Breast epithelium (tissue), 3 donors: Measurements from ENCODE around the gene NDUFA3.

Experiments used
- CTCF ChIP-seq, 3 donors: fragments of 450-650 bp; IDR thresholded peaks; one replicate each; pipeline ENCODE4 v1.5.1; 2016 to 2017; ENCODE audit warnings: antibody characterized with exemption in 3 of 3, mild to moderate bottlenecking in 3 of 3, moderate library complexity in 3 of 3
- POLR2AphosphoS5 ChIP-seq, 3 donors: sonication (generic); formaldehyde crosslinking; IDR thresholded peaks; one replicate each; pipeline ENCODE4 v1.6.1; 2017; ENCODE audit warnings: antibody characterized with exemption in 3 of 3

- TF ChIP-seq CTCF (IDR thresholded peaks at IDR 0.05) (no peak), POLR2AphosphoS5 (IDR thresholded peaks at IDR 0.05) (no peak)
Observed at GRCh38 chr19:54154603-54155345, 52.1 kb downstream of the NDUFA3 start.
